Effector memory CD4-positive, alpha-beta T cell (primary cell): ENCODE data around the gene SHISA5.
A peak's percentile ranks its signal among the peaks of the same experiment; 100 is the strongest.

ENCODE experiments used
- DNase-seq, 3 donors: peaks; one replicate each; pipeline ENCODE4 v3.0.0-alpha.2; 2020
- H3K27ac ChIP-seq: 2 replicates; pipeline ENCODE4 v1.7.0; 2013; ENCODE audit warnings: mild to moderate bottlenecking, low read length, moderate library complexity; ENCODE audit not compliant: insufficient read depth, poor library complexity, severe bottlenecking
- H3K27me3 ChIP-seq: replicated peaks from 2 replicates; pipeline ENCODE4 v1.7.0; 2013; ENCODE audit warnings: mild to moderate bottlenecking, low read length; ENCODE audit not compliant: insufficient read depth, control insufficient read depth, poor library complexity, severe bottlenecking
- H3K36me3 ChIP-seq: 2 replicates; pipeline ENCODE4 v1.7.0; 2013; ENCODE audit warnings: mild to moderate bottlenecking, low read length, moderate library complexity; ENCODE audit not compliant: control insufficient read depth, insufficient read depth
- H3K4me1 ChIP-seq: 2 replicates; pipeline ENCODE4 v1.7.0; 2013; ENCODE audit warnings: low read length, mild to moderate bottlenecking; ENCODE audit not compliant: control insufficient read depth, insufficient read depth, poor library complexity, severe bottlenecking
- H3K4me3 ChIP-seq: 2 replicates; pipeline ENCODE4 v1.7.0; 2013; ENCODE audit warnings: low read length, low read depth, mild to moderate bottlenecking; ENCODE audit not compliant: insufficient read depth, poor library complexity, severe bottlenecking
- H3K9me3 ChIP-seq: 2 replicates; pipeline ENCODE4 v1.7.0; 2013; ENCODE audit warnings: mild to moderate bottlenecking, low read length, moderate library complexity; ENCODE audit not compliant: control insufficient read depth

Gene SHISA5

DNA sequence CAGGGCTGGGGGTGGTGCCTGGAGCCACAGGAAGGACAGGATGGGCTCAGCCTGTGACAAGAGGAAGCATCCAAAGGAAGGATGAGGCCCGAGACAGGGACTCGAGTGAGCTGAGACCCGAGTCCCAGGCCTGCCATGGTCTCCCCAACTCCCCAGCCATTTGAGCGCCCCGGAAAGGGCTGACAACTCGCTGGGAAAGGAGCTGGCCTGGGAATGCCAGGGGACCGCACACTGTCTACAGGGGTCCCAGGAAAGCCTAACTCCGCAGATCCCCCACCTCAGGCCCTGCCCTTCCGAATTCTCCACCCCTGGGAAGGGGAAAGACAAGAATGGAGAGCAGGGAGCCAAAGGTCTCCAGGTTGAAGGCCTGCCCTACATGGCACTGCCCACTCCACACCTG, 21.0 kb upstream of the SHISA5 start:
- no peak for DNase-seq
- Histone ChIP-seq H3K9me3 (no peaks in the 10 kb centered on the region), H3K27ac (no peak overlapping the region), H3K4me3 (no peak overlapping the region), H3K36me3 (no peaks in the 10 kb centered on the region), H3K4me1 (peaks cover 3% of the 10 kb centered on the region), H3K27me3 (no peaks in the 10 kb centered on the region)

DNA sequence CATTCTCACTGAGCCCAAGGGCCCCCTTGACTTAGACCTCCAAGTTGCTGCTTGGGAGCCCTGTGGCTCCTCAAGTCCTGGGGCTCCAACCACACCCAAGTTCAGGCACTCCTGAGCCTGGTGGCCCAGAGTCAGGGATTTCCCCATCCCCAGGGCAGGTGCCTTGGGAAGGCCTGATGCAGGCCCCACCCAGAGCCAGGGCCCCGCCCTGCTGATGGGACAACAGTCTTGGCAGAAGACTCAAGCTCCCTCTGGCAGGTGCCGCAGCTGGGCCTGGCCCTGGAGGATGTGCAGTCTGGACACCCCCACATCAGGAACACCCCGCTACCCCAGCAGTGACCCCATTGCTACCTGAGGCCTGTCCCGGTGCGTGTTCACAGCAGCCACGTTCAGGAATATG, 17.7 kb upstream of the SHISA5 start:
- no peak for DNase-seq
- Histone ChIP-seq H3K36me3 (no peaks in the 10 kb centered on the region), H3K27me3 (no peaks in the 10 kb centered on the region), H3K4me3 (no peak overlapping the region), H3K9me3 (no peaks in the 10 kb centered on the region), H3K4me1 (peaks cover 36% of the 10 kb centered on the region), H3K27ac (no peak overlapping the region)

DNA sequence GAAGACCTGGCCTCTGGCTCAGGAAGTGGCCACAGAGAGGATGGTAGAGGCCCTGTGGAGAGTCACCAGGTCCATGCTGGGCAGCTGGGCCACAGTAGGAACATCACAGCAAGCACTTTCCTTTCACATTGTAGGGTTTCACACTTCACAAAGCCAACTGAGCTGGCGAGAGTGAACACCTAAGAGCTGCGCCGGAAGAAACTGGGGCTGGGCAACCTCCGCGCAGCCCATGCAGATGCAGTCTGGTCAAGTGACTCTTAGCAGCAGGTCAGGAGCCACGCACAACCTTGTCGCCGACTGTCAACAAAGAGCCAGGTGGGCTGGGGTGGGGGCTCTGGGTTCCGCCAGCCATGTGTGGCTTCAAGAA, 15.3 kb upstream of the SHISA5 start:
- no peak for DNase-seq
- Histone ChIP-seq H3K9me3 (no peaks in the 10 kb centered on the region), H3K4me1 (peaks cover 60% of the 10 kb centered on the region), H3K36me3 (no peaks in the 10 kb centered on the region), H3K27me3 (no peaks in the 10 kb centered on the region), H3K27ac (no peak overlapping the region), H3K4me3 (no peak overlapping the region)

DNA sequence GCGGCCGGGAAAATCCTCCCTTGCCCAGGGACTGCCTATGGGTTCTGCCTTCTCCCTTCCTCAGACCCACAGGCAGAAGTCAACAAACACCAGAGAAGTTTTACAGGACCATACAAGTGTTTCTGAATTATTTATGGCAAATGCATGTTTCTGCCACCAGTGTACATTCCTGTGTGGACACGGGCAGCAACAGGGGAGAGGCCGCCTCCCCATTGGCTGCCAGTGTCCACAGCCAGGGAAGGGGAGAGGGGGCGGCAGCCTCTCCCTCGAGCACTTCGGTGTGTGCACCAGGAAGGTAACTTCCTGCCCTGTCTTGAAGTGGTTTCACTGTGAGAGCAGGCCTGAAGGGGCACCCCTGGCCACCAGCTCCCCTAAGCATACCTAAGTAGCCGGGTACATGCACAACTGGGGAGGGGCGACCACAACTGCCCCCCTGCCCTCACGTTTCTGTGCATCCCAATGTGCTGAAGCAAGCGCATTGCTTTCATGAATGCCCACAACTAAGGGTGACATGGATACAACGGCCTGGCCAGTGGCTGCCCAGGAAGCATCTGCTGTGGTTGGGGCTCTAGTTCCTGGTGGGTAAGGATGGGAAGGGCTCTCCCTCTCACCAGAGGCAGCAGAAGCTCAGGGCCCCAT, 14.8 kb upstream of the SHISA5 start:
- H3K27me3 ChIP-seq, result no peaks in the 10 kb centered on the region
- no peak for DNase-seq
- peaks cover 65% of the 10 kb centered on the region for H3K4me1 ChIP-seq
- H3K27ac ChIP-seq, result no peak overlapping the region
- no peak overlapping the region for H3K4me3 ChIP-seq
- no peaks in the 10 kb centered on the region for H3K9me3 ChIP-seq
- no peaks in the 10 kb centered on the region for H3K36me3 ChIP-seq

DNA sequence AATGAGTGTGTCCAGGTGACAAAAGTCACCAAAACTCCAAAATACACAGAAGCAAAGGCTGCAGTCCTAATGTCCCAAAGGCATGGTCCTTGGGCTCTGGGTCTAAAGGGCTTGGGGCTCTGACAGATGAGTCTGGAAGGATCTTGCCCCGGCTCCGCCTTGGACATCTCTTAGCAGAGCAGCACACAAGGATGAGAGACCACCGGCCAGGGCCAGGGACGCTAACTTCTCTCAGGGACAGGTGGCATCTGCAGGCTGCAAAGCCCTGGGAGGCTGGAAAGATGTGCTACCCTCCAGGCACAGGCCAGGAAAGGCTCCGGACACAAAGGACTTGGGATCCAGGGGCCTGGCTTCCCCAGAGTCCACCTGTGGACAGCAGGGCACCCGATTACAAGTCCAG, 14.1 kb upstream of the SHISA5 start:
- Histone ChIP-seq H3K36me3 (no peaks in the 10 kb centered on the region), H3K9me3 (no peaks in the 10 kb centered on the region), H3K27me3 (no peaks in the 10 kb centered on the region), H3K4me3 (no peak overlapping the region), H3K4me1 (peaks cover 67% of the 10 kb centered on the region), H3K27ac (no peak overlapping the region)
- DNase-seq, result no peak

DNA sequence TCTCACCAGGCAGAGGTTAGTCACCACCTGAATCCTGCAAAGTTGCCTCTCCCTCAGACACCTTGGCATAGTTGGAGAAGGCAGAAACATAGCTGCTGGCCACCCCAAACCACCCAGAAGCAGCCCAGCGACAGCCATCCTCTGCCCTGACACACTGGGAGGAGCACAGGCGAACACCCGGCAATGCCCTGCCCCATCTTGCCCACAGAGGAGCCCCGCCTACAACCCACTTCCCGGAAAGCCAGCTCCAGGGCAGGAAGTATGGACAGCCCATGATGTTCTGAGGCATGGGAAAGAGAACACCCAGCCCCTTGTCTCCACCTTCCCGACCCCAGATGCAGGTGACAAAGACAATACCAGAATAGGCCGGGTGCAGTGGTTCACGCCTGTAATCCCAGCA, 12.6 kb upstream of the SHISA5 start:
- Histone ChIP-seq H3K4me3 (peak overlapping the region; percentile 39), H3K27ac (no peak overlapping the region)
- DNase-seq, result no peak

DNA sequence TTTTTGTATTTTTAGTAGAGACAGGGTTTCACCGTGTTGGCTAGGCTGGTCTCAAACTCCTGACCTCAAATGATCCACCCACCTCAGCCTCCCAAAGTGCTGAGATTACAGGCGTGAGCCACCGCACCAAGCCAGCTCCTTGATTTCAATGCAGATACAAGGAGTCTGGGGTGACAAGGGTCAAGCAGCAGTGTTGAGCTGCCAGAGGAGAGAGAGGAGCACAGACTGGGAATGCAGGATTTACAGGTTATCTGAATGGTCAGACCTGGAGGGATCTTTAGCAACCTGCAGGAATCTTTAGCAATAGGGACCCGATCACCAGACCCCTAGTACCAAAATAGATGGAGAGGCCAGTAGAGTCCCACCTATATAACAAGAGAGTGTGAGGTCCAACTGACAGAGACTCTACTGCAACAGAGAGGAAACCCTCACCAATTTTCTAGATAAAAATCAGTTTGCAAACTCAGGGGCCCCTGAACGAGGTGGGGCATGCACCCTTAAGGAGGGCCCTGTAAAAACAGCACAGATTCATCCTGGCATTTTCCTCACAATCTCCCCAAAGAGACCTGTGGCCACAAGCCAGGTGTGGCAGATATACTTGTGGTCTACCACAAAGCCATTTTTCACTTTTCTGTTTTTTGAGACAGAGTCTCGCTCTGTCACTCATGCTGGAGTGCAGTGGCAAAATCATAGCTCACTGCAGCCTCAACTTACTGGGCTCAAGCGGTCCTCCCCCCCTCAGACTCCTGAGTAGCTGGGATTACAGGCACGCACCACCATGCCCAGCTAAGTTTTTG, 10.7 kb upstream of the SHISA5 start:
- no peak overlapping the region for H3K27ac ChIP-seq
- peaks cover 61% of the 10 kb centered on the region for H3K4me1 ChIP-seq
- H3K4me3 ChIP-seq, result peak overlapping the region; percentile 23
- H3K9me3 ChIP-seq, result no peaks in the 10 kb centered on the region
- no peaks in the 10 kb centered on the region for H3K27me3 ChIP-seq
- H3K36me3 ChIP-seq, result no peaks in the 10 kb centered on the region
- DNase-seq, result peak in 1 of 3 donors; percentile 8

More for the DNA sequence above, 12.6 kb upstream of the SHISA5 start:
- no peaks in the 10 kb centered on the region for H3K9me3 ChIP-seq
- H3K4me1 ChIP-seq, result peaks cover 67% of the 10 kb centered on the region
- no peaks in the 10 kb centered on the region for H3K36me3 ChIP-seq
- H3K27me3 ChIP-seq, result no peaks in the 10 kb centered on the region

DNA sequence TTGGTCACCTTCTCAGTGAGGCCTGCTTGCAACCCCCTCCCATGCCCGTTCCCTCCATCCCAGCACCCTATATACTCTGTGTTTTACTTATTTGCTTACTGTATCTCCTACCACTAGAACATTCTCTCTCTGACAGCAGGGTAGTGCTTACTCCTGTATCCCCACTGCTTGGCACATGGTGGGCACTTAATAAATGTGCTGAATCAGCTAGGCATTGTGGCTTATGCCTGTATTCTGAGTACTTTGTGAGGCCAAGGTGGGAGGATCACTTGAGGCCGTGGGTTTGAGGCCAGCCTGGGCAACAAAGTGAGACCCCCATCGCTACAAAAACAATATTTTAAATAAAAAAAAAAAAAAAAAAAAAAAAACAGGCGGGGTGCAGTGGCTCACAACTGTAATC, 7.6 kb upstream of the SHISA5 start:
- no peak for DNase-seq
- Histone ChIP-seq H3K4me3 (no peak overlapping the region), H3K4me1 (peaks cover 45% of the 10 kb centered on the region), H3K27ac (no peak overlapping the region), H3K9me3 (no peaks in the 10 kb centered on the region), H3K36me3 (no peaks in the 10 kb centered on the region), H3K27me3 (no peaks in the 10 kb centered on the region)

DNA sequence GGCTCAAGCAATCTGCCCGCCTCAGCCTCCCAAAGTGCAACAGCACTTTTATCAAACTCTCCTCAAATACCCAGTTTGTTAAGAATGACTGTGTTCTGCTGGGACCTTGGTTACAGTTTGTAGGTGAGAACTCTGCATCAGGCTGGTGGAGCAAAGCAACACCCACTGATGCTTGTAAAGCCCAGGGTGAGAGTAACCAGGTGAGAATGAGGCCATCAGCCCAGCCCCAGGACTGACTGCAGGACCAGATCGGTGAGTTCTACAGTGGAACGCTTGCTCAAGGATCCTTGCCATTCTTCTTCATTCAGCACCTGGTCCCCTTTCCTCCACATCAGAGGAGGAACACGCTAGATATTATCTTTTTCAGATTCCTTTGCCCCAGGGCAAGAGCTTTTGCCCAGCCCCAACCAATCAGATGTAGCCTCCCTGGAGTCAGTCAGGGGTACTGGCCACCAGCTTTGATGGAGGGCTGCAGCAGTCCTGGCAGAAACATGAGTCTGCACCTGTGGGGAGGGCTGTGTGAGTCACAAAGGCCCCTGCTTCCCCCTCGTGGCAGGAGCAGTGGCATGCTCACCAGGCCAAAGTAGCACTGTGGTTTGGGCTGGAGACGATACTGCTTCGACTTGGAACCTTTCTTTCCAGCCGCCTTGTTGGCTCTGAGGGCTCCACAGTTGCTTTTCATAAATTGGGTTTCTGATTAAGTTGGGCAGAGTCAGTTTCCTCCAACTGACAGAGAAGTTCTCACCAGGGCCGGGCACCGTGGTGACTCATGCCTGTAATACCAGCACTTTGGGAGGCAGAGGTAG, 3.5 kb upstream of the SHISA5 start:
- no peaks in the 10 kb centered on the region for H3K9me3 ChIP-seq

More for the DNA sequence above, 3.5 kb upstream of the SHISA5 start:
- no peak overlapping the region for H3K4me3 ChIP-seq
- peak overlapping the region; percentile 29 for H3K27ac ChIP-seq
- H3K4me1 ChIP-seq, result peaks cover 42% of the 10 kb centered on the region
- peak; percentile 58 to 67 (median 60) for DNase-seq
- no peaks in the 10 kb centered on the region for H3K27me3 ChIP-seq
- no peaks in the 10 kb centered on the region for H3K36me3 ChIP-seq
